A673 (cell line): ENCODE results near the gene PLB1. TPM values are rescaled to one million over a fixed set of nuclear protein-coding genes. Genes with fewer than 3 reads are reported as not detected.
A peak's percentile ranks its signal among the peaks of the same experiment; 100 is the strongest.

Experiments used
- BruUV-seq: library from RNA; stranded (reverse); fragments of 400-500 nt; replicated peaks from 2 replicates; lab custom pipeline; 2021; lab: Mats Ljungman, UMichigan
- CTCF ChIA-PET: fragments of 300-600 bp; sonication (Branson Sonifier 250); formaldehyde crosslinking; loops from one replicate; lab custom pipeline; 2022; ENCODE audit warnings: antibody characterized with exemption; lab: Charles Lee
- POLR2A ChIA-PET: fragments of 300-600 bp; sonication (Branson Sonifier 250); formaldehyde crosslinking; loops from one replicate; lab custom pipeline; 2022; ENCODE audit warnings: antibody characterized with exemption; ENCODE audit not compliant: low non-redundant PET; lab: Charles Lee
- DNase-seq: peaks from one replicate; pipeline ENCODE4 v3.0.0-alpha.2; 2015; ENCODE audit warnings: low spot score
- H3K27ac ChIP-seq: fragments of 200-600 bp; sonication (generic); 2 replicates; pipeline ENCODE4 v1.5.1; 2016; ENCODE audit warnings: mixed run types, low read depth, mild to moderate bottlenecking, mixed read lengths, antibody characterized with exemption, low read length; ENCODE audit not compliant: poor library complexity, severe bottlenecking
- H3K27me3 ChIP-seq: fragments of 200-600 bp; sonication (generic); replicated peaks from 2 replicates; pipeline ENCODE4 v1.6.1; 2017; ENCODE audit warnings: mixed run types, low read depth, mild to moderate bottlenecking, mixed read lengths, antibody characterized with exemption, low read length; ENCODE audit not compliant: insufficient read depth, poor library complexity
- H3K36me3 ChIP-seq: fragments of 200-600 bp; sonication (generic); 2 replicates; pipeline ENCODE4 v1.6.1; 2016; ENCODE audit warnings: mixed run types, mild to moderate bottlenecking, mixed read lengths, antibody characterized with exemption, low read length; ENCODE audit not compliant: insufficient read depth, poor library complexity, severe bottlenecking
- H3K4me1 ChIP-seq: fragments of 200-600 bp; sonication (generic); 2 replicates; pipeline ENCODE4 v1.6.1; 2017; ENCODE audit warnings: mixed run types, mild to moderate bottlenecking, mixed read lengths, antibody characterized with exemption, low read length; ENCODE audit not compliant: insufficient read depth, poor library complexity, severe bottlenecking
- H3K4me3 ChIP-seq: fragments of 200-600 bp; sonication (generic); 2 replicates; pipeline ENCODE4 v1.5.1; 2016; ENCODE audit warnings: low read depth, mixed run types, mild to moderate bottlenecking, mixed read lengths, low read length; ENCODE audit not compliant: poor library complexity, severe bottlenecking
- H3K9me3 ChIP-seq: fragments of 200-600 bp; sonication (generic); 2 replicates; pipeline ENCODE4 v1.6.1; 2016; ENCODE audit warnings: mixed run types, low read depth, mild to moderate bottlenecking, mixed read lengths, antibody characterized with exemption, low read length; ENCODE audit not compliant: poor library complexity, severe bottlenecking
- EZH2 ChIP-seq: fragments of 200-600 bp; sonication (generic); IDR thresholded peaks from 2 replicates; pipeline ENCODE4 v1.6.1; 2017; ENCODE audit warnings: borderline replicate concordance, low read depth, mild to moderate bottlenecking, mixed read lengths, antibody characterized with exemption, low read length; ENCODE audit not compliant: poor library complexity, severe bottlenecking
- intact Hi-C: fragments of 100-400 bp; cut with micrococcal nuclease; formaldehyde crosslinking; loops from one replicate; pipeline ENCODE4 v1.10.0; 2022; ENCODE audit not compliant: unreplicated experiment
- total RNA-seq: library from RNA; stranded (reverse); gene quantifications from 2 replicates; pipeline ENCODE4 v1.2.3, GENCODE V29; 2021
- TF ChIP-seq, protein P1 (sequence below): fragments of 300-800, 200-600 bp; sonication (generic); conservative IDR thresholded peaks from 2 replicates; pipeline ENCODE4 v1.5.1; 2017; ENCODE audit warnings: low read depth, mild to moderate bottlenecking, antibody characterized with exemption, low read length, moderate library complexity, mixed read lengths

Gene PLB1
- total RNA-seq, 1 experiment from 2014 or later = 0.39 TPM

DNA sequence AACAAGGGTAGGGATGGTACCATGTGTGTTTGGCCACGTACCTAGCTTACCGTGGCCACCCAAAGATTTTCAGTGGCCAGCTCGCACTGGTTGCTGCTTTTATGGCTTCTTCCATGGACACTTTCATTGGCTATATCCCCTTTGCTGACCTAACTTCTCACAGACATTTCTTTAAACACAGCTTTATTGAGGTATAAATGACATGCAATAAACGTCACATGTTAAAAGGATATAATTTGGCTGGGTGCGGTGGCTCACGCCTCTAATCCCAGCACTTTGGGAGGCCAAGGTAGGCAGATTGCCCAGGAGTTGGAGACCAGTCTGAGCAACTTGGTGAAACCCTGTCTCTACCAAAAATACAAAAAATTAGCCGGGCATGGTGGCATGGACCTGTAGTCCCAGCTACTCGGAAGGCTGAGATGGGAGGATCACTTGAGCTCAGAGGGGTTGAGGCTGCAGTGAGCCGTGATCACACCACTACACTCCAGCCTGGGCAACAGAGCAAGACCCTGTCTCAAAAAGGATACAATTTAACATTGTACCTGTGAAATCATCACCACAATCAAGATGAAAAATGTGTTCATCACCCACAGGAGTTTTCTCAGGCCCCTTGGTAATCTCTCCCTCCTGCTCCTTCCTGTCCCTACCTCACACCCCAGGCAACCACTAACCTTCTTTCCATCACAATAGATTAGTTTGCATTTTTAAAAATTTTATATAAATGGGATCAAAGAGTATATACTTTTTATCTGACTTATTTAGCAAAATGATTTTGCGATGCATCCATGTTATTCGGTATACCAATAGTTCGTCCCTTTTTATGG, 127.9 kb downstream of the PLB1 start:
- Histone ChIP-seq H3K36me3 (no peaks in the 10 kb centered on the region), H3K9me3 (no peaks in the 10 kb centered on the region), H3K4me1 (peaks cover 20% of the 10 kb centered on the region), H3K27ac (no peak overlapping the region), H3K4me3 (no peak overlapping the region), H3K27me3 (no peaks in the 10 kb centered on the region)
- DNase-seq = no peak
- CTCF ChIA-PET = interaction anchor here (0.5 to 0.6 kb wide), 2 partner anchors 56 to 65 kb away, joined by 4 read pairs; no protein-coding TSS in a partner anchor
- no peak for TF ChIP-seq EZH2
- POLR2A ChIA-PET = no interaction called here
- intact Hi-C loops = no loop called here
- BruUV-seq = no TSS peak

DNA sequence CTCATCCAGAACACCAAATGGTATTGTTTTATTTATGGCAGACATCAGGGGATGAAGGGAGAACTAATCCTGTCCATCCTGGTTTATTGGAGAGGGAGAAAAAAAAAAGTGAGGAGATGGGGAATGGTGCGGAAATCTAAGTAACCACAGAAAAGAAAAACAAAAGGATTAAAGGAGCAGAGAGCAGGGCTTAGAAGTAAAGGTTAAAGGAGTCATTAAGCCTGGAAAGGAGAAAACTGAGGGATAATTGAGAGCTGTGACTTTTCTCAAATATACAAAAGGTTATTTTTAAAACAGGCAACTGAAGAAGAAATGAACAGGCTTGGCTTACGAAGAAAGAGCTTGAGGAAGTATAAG, 128.6 kb downstream of the PLB1 start:
- H3K27ac ChIP-seq = peak overlapping the region; percentile 5
- intact Hi-C loops = no loop called here
- H3K9me3 ChIP-seq = no peaks in the 10 kb centered on the region
- no peaks in the 10 kb centered on the region for H3K27me3 ChIP-seq
- no peaks in the 10 kb centered on the region for H3K36me3 ChIP-seq
- peaks cover 20% of the 10 kb centered on the region for H3K4me1 ChIP-seq
- no TSS peak for BruUV-seq
- H3K4me3 ChIP-seq = no peak overlapping the region
- TF ChIP-seq, protein P1, sequence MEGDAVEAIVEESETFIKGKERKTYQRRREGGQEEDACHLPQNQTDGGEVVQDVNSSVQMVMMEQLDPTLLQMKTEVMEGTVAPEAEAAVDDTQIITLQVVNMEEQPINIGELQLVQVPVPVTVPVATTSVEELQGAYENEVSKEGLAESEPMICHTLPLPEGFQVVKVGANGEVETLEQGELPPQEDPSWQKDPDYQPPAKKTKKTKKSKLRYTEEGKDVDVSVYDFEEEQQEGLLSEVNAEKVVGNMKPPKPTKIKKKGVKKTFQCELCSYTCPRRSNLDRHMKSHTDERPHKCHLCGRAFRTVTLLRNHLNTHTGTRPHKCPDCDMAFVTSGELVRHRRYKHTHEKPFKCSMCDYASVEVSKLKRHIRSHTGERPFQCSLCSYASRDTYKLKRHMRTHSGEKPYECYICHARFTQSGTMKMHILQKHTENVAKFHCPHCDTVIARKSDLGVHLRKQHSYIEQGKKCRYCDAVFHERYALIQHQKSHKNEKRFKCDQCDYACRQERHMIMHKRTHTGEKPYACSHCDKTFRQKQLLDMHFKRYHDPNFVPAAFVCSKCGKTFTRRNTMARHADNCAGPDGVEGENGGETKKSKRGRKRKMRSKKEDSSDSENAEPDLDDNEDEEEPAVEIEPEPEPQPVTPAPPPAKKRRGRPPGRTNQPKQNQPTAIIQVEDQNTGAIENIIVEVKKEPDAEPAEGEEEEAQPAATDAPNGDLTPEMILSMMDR = no peak
- no peak for TF ChIP-seq EZH2
- ChIA-PET CTCF (interaction anchor here (0.5 to 0.7 kb wide), 2 partner anchors 52 to 66 kb away, joined by 3 to 4 read pairs; no protein-coding TSS in a partner anchor), POLR2A (no interaction called here)
- no peak for DNase-seq

- DNase-seq = peak; percentile 22
- no peak for TF ChIP-seq EZH2
- TF ChIP-seq, protein P1 = no peak
- Histone ChIP-seq H3K4me3 (no peak overlapping the region), H3K27me3 (no peaks in the 10 kb centered on the region), H3K36me3 (no peaks in the 10 kb centered on the region), H3K27ac (peak overlapping the region; percentile 5), H3K9me3 (no peaks in the 10 kb centered on the region), H3K4me1 (peaks cover 20% of the 10 kb centered on the region)
- ChIA-PET CTCF (interaction anchor here (0.5 to 0.7 kb wide), 2 partner anchors 51 to 67 kb away, joined by 3 to 4 read pairs; no protein-coding TSS in a partner anchor), POLR2A (no interaction called here)
- intact Hi-C loops = no loop called here
- no TSS peak for BruUV-seq
Observed at GRCh38 chr2:28624793-28625701, 129.2 kb downstream of the PLB1 start.
